ENCODE measurements around the gene KNDC1.
A peak's percentile ranks its signal among the peaks of the same experiment; 100 is the strongest.

The KNDC1 gene

DNA sequence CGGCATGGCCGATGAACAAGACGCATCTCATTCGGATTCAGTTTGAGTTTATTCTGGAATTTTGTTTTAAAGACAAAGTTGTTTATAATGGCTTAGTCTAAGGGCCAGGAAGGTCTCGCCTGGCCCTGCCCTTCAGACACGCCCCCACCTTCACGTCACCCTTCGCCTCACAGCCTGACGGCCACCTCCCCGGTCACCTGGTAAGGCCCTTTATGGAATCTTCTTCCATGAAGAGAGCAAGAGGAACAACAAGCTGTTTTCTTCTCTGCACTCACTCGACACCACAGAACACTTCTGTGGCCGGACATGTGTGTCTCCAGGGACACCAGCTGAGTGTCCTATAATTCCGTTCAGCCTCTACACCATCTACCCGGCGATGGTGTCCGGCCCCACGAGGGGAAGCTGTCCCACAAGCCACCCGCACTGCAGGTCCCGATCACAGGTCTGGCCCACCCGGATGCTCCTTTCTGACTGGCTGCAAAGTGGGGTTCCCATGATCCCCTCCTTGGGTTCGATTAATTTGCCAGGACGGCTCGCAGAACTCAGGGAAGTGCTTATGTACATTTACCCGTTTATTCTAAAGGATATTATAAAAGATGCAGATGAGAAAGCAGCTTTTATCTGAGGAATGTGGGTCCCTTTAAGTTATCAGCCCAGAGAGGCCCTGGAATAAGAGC is 17.4 kb upstream of the KNDC1 start:
- H4K8ac ChIP-seq (ENCODE audit: low read depth, low read length): no peak overlapping the region
- H3K27ac ChIP-seq (ENCODE audit: low read depth, low read length): no peak overlapping the region

DNA sequence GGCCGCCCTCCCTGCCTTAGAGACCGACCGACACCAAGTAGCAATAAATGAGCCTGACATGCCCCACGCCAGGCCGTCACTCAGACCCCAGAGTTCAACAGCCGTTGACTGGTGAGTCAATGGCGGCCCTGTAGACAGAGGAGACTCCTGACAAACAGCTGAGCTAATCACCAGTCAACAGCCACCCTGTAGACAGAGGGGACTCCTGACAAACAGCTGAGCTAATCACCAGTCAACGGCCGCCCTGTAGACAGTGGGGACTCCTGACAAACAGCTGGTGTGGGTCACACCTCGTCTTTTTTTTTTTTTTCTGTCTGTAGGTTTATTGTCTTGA is 16.9 kb upstream of the KNDC1 start:
- no peak overlapping the region for H2BK15ac ChIP-seq (replicated peaks; ENCODE audit: low read depth)
- H3K27ac ChIP-seq (ENCODE audit: low read depth, low read length): no peak overlapping the region
- WGBS (ENCODE audit: extremely low coverage, insufficient coverage, low lambda C conversion rate): no CpG with 5 or more reads among the region's 10 CpGs
- no peaks in the 10 kb centered on the region for H3K79me2 ChIP-seq (ENCODE audit: control insufficient read depth, insufficient read depth, low read length)
- no peaks in the 10 kb centered on the region for H3K36me3 ChIP-seq (ENCODE audit: control insufficient read depth, insufficient read depth, low read length)
- H4K5ac ChIP-seq (ENCODE audit: low read length): no peak overlapping the region
- H3K79me1 ChIP-seq (ENCODE audit: low read length): no peaks in the 10 kb centered on the region
- peak; percentile 59 for DNase-seq
- no peaks in the 10 kb centered on the region for H3K27me3 ChIP-seq (ENCODE audit: insufficient read depth, low read length, poor library complexity)
- H2BK120ac ChIP-seq (ENCODE audit: low read depth, low read length): no peak overlapping the region
- H3K23ac ChIP-seq (ENCODE audit: low read length): no peak overlapping the region
- no peak overlapping the region for H3K4me2 ChIP-seq (ENCODE audit: low read length)
- H3K18ac ChIP-seq (ENCODE audit: low read length): no peak overlapping the region
- H3K56ac ChIP-seq (ENCODE audit: low read length): no peak overlapping the region
- H3K4ac ChIP-seq (ENCODE audit: low read depth, low read length): no peak overlapping the region
- no peaks in the 10 kb centered on the region for H3K4me1 ChIP-seq (ENCODE audit: control insufficient read depth, low read depth, low read length)
- no peak overlapping the region for H3K4me3 ChIP-seq (ENCODE audit: low read length)
- no peak overlapping the region for H2AK5ac ChIP-seq (ENCODE audit: low read length)
- no peak overlapping the region for H3K9ac ChIP-seq (ENCODE audit: low read length)
- H2BK5ac ChIP-seq (ENCODE audit: low read length): no peak overlapping the region
- H4K8ac ChIP-seq (ENCODE audit: low read depth, low read length): no peak overlapping the region

More for the DNA sequence above, 17.4 kb upstream of the KNDC1 start:
- Histone ChIP-seq H3K18ac (ENCODE audit: low read length) (no peak overlapping the region), H3K79me2 (ENCODE audit: control insufficient read depth, insufficient read depth, low read length) (no peaks in the 10 kb centered on the region), H3K4me1 (ENCODE audit: control insufficient read depth, low read depth, low read length) (no peaks in the 10 kb centered on the region), H3K27me3 (ENCODE audit: insufficient read depth, low read length, poor library complexity) (no peaks in the 10 kb centered on the region), H2AK5ac (ENCODE audit: low read length) (no peak overlapping the region), H2BK5ac (ENCODE audit: low read length) (no peak overlapping the region), H2BK120ac (ENCODE audit: low read depth, low read length) (no peak overlapping the region), H3K56ac (ENCODE audit: low read length) (no peak overlapping the region), H3K4ac (ENCODE audit: low read depth, low read length) (no peak overlapping the region), H3K4me2 (ENCODE audit: low read length) (no peak overlapping the region), H3K4me3 (ENCODE audit: low read length) (no peak overlapping the region), H3K9ac (ENCODE audit: low read length) (no peak overlapping the region), H2BK15ac (replicated peaks; ENCODE audit: low read depth) (no peak overlapping the region), H3K79me1 (ENCODE audit: low read length) (no peaks in the 10 kb centered on the region), H3K23ac (ENCODE audit: low read length) (no peak overlapping the region), H4K5ac (ENCODE audit: low read length) (no peak overlapping the region), H3K36me3 (ENCODE audit: control insufficient read depth, insufficient read depth, low read length) (no peaks in the 10 kb centered on the region)
- DNase-seq: no peak
- WGBS (ENCODE audit: extremely low coverage, insufficient coverage, low lambda C conversion rate): no CpG with 5 or more reads among the region's 24 CpGs

DNA sequence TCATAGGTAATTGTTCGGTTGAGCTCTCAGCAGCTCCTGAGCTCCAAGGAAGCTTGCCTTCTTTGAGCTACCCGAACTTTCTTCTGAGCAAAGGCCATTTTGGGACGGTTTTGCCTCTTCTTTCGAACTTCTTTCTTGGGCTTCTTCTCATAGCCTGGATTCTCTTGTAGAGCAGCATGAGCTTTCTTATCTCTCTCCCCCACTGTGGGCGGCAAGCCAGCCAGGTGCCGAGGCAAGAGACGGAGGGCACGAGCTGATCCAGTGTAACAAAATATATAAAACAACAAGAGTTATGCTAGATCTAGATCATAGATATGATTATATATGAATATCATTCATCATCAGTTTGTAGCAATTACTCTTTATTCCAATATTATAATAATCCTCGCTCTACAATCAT is 16.5 kb upstream of the KNDC1 start:
- Histone ChIP-seq H3K79me2 (ENCODE audit: control insufficient read depth, insufficient read depth, low read length) (no peaks in the 10 kb centered on the region), H3K4me3 (ENCODE audit: low read length) (no peak overlapping the region), H3K4me2 (ENCODE audit: low read length) (no peak overlapping the region), H4K5ac (ENCODE audit: low read length) (no peak overlapping the region), H3K18ac (ENCODE audit: low read length) (no peak overlapping the region), H3K23ac (ENCODE audit: low read length) (no peak overlapping the region), H3K27ac (ENCODE audit: low read depth, low read length) (no peak overlapping the region), H4K8ac (ENCODE audit: low read depth, low read length) (no peak overlapping the region), H3K56ac (ENCODE audit: low read length) (no peak overlapping the region), H2BK5ac (ENCODE audit: low read length) (no peak overlapping the region), H2AK5ac (ENCODE audit: low read length) (no peak overlapping the region), H3K4ac (ENCODE audit: low read depth, low read length) (no peak overlapping the region), H3K36me3 (ENCODE audit: control insufficient read depth, insufficient read depth, low read length) (no peaks in the 10 kb centered on the region), H3K4me1 (ENCODE audit: control insufficient read depth, low read depth, low read length) (no peaks in the 10 kb centered on the region), H3K27me3 (ENCODE audit: insufficient read depth, low read length, poor library complexity) (no peaks in the 10 kb centered on the region), H3K79me1 (ENCODE audit: low read length) (no peaks in the 10 kb centered on the region), H2BK15ac (replicated peaks; ENCODE audit: low read depth) (no peak overlapping the region), H3K9ac (ENCODE audit: low read length) (no peak overlapping the region), H2BK120ac (ENCODE audit: low read depth, low read length) (no peak overlapping the region)
- WGBS (ENCODE audit: extremely low coverage, insufficient coverage, low lambda C conversion rate): no CpG with 5 or more reads among the region's 9 CpGs
- DNase-seq: peak; percentile 56

DNA sequence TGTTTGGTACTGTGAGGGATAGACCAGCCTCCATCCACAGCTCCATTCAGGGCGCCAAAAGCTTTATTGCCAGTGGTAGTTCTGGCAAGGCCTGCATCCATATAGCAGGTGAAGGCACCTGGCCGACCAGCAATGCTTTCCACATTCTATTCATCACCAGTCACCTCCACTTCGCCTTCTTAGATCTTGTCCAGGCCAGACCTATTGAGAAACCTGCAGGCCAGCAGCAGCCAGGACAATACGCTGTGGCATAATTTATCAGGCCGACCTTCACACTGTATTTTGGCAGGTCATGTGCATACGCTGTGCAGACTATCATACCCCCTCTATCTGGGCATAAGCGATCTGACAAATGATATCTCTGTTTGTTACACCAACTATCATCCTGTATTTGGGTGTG is 15.2 kb upstream of the KNDC1 start:
- Histone ChIP-seq H3K4me1 (ENCODE audit: control insufficient read depth, low read depth, low read length) (no peaks in the 10 kb centered on the region), H3K4me2 (ENCODE audit: low read length) (no peak overlapping the region), H3K79me1 (ENCODE audit: low read length) (no peaks in the 10 kb centered on the region), H3K79me2 (ENCODE audit: control insufficient read depth, insufficient read depth, low read length) (no peaks in the 10 kb centered on the region), H3K27ac (ENCODE audit: low read depth, low read length) (no peak overlapping the region), H4K8ac (ENCODE audit: low read depth, low read length) (no peak overlapping the region), H3K56ac (ENCODE audit: low read length) (no peak overlapping the region), H2BK15ac (replicated peaks; ENCODE audit: low read depth) (no peak overlapping the region), H2BK5ac (ENCODE audit: low read length) (no peak overlapping the region), H4K5ac (ENCODE audit: low read length) (no peak overlapping the region), H2BK120ac (ENCODE audit: low read depth, low read length) (no peak overlapping the region), H3K9ac (ENCODE audit: low read length) (no peak overlapping the region), H3K4ac (ENCODE audit: low read depth, low read length) (no peak overlapping the region), H3K18ac (ENCODE audit: low read length) (no peak overlapping the region), H2AK5ac (ENCODE audit: low read length) (no peak overlapping the region), H3K36me3 (ENCODE audit: control insufficient read depth, insufficient read depth, low read length) (no peaks in the 10 kb centered on the region), H3K27me3 (ENCODE audit: insufficient read depth, low read length, poor library complexity) (no peaks in the 10 kb centered on the region), H3K4me3 (ENCODE audit: low read length) (no peak overlapping the region), H3K23ac (ENCODE audit: low read length) (no peak overlapping the region)
- no CpG with 5 or more reads among the region's 7 CpGs for WGBS (ENCODE audit: extremely low coverage, insufficient coverage, low lambda C conversion rate)
- DNase-seq: no peak

DNA sequence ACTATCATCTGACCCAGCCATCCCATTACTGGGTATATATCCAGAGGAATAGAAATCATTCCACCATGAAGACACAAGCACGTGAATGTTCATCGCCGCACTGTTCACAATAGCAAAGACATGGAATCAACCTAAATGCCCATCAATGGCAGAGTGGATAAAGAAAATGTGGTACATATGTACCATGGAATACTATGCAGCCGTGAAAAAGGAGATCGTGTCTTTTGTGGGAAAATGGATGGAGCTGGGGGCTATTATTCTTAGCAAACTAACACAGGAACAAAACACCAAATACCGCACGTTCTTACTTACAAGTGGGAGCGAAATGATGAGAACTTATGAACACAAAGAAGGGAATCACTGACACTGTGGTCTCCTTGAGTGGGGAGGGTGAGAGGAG is 9.8 kb upstream of the KNDC1 start:
- Histone ChIP-seq H3K9ac (ENCODE audit: low read length) (no peak overlapping the region), H3K4me3 (ENCODE audit: low read length) (no peak overlapping the region)

DNA sequence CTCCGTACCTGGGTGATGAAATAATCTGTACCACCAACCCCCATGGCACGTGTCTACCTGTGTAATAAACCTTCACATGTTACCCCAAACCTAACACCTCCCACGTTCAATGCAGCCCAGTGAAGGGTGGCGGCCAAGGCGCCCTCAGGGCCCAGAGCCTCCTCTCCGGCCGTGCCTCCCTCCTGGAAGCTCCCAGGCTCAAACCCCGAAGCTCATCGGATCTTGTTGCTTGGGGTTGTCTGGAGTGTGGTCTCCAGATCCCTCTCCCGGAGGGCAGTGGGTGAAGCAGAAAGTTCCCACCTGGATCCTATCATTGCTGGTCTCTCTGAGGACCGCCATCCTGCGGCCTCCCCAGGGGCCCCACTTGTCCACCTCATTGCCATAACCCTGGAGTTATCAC is 9.4 kb upstream of the KNDC1 start:
- H3K56ac ChIP-seq (ENCODE audit: low read length): no peak overlapping the region
- no peak overlapping the region for H4K8ac ChIP-seq (ENCODE audit: low read depth, low read length)
- no peak overlapping the region for H3K4me2 ChIP-seq (ENCODE audit: low read length)
- no peak overlapping the region for H3K4me3 ChIP-seq (ENCODE audit: low read length)
- H3K79me1 ChIP-seq (ENCODE audit: low read length): no peaks in the 10 kb centered on the region
- no peak overlapping the region for H3K4ac ChIP-seq (ENCODE audit: low read depth, low read length)
- H3K9ac ChIP-seq (ENCODE audit: low read length): no peak overlapping the region
- H2AK5ac ChIP-seq (ENCODE audit: low read length): no peak overlapping the region
- H3K4me1 ChIP-seq (ENCODE audit: control insufficient read depth, low read depth, low read length): no peaks in the 10 kb centered on the region
- no peaks in the 10 kb centered on the region for H3K27me3 ChIP-seq (ENCODE audit: insufficient read depth, low read length, poor library complexity)
- no peaks in the 10 kb centered on the region for H3K36me3 ChIP-seq (ENCODE audit: control insufficient read depth, insufficient read depth, low read length)
- H3K79me2 ChIP-seq (ENCODE audit: control insufficient read depth, insufficient read depth, low read length): no peaks in the 10 kb centered on the region
- H2BK120ac ChIP-seq (ENCODE audit: low read depth, low read length): no peak overlapping the region
- no peak overlapping the region for H3K27ac ChIP-seq (ENCODE audit: low read depth, low read length)
- no peak overlapping the region for H2BK5ac ChIP-seq (ENCODE audit: low read length)
- H2BK15ac ChIP-seq (replicated peaks; ENCODE audit: low read depth): no peak overlapping the region
- H3K23ac ChIP-seq (ENCODE audit: low read length): no peak overlapping the region
- no peak overlapping the region for H3K18ac ChIP-seq (ENCODE audit: low read length)
- no peak overlapping the region for H4K5ac ChIP-seq (ENCODE audit: low read length)
- DNase-seq: no peak
- no CpG with 5 or more reads among the region's 12 CpGs for WGBS (ENCODE audit: extremely low coverage, insufficient coverage, low lambda C conversion rate)

More for the DNA sequence above, 9.8 kb upstream of the KNDC1 start:
- Histone ChIP-seq H3K79me2 (ENCODE audit: control insufficient read depth, insufficient read depth, low read length) (no peaks in the 10 kb centered on the region), H3K36me3 (ENCODE audit: control insufficient read depth, insufficient read depth, low read length) (no peaks in the 10 kb centered on the region), H2BK120ac (ENCODE audit: low read depth, low read length) (no peak overlapping the region), H3K23ac (ENCODE audit: low read length) (no peak overlapping the region), H4K8ac (ENCODE audit: low read depth, low read length) (no peak overlapping the region), H2BK15ac (replicated peaks; ENCODE audit: low read depth) (no peak overlapping the region), H3K4me2 (ENCODE audit: low read length) (no peak overlapping the region), H3K27ac (ENCODE audit: low read depth, low read length) (no peak overlapping the region), H3K18ac (ENCODE audit: low read length) (no peak overlapping the region), H3K79me1 (ENCODE audit: low read length) (no peaks in the 10 kb centered on the region), H3K56ac (ENCODE audit: low read length) (no peak overlapping the region), H3K27me3 (ENCODE audit: insufficient read depth, low read length, poor library complexity) (no peaks in the 10 kb centered on the region), H4K5ac (ENCODE audit: low read length) (no peak overlapping the region), H3K4me1 (ENCODE audit: control insufficient read depth, low read depth, low read length) (no peaks in the 10 kb centered on the region), H3K4ac (ENCODE audit: low read depth, low read length) (no peak overlapping the region), H2AK5ac (ENCODE audit: low read length) (no peak overlapping the region), H2BK5ac (ENCODE audit: low read length) (no peak overlapping the region)
- WGBS (ENCODE audit: extremely low coverage, insufficient coverage, low lambda C conversion rate): no CpG with 5 or more reads among the region's 8 CpGs
- DNase-seq: no peak
